PC-9 (cell line): ENCODE results near the gene WSCD2. TPM values are rescaled to one million over a fixed set of nuclear protein-coding genes. Genes with fewer than 3 reads are reported as not detected.

Experiments
- BruUV-seq: library from RNA; stranded (reverse); fragments of 400-500 nt; replicated peaks from 2 replicates; lab custom pipeline; 2021; lab: Mats Ljungman, UMichigan
- CTCF ChIA-PET: fragments of 300-600 bp; sonication (Branson Sonifier 250); formaldehyde crosslinking; loops from one replicate; lab custom pipeline; 2022; ENCODE audit warnings: antibody characterized with exemption; lab: Charles Lee
- POLR2A ChIA-PET: fragments of 300-600 bp; sonication (Branson Sonifier 250); formaldehyde crosslinking; loops from one replicate; lab custom pipeline; 2022; ENCODE audit warnings: antibody characterized with exemption; ENCODE audit not compliant: unreplicated experiment; lab: Charles Lee
- DNase-seq, 2 experiments: peaks; one replicate each; pipeline versions ENCODE4 v3.0.0 to v3.0.0-alpha.2; 2015 to 2022; ENCODE audit warnings: mixed read lengths in 1 of 2
- H2AFZ ChIP-seq: fragments of 200-600 bp; sonication (generic); 2 replicates; pipeline ENCODE4 v1.8.1; 2017; ENCODE audit warnings: antibody characterized with exemption
- H3F3A ChIP-seq: fragments of 200-600 bp; sonication (generic); 2 replicates; pipeline ENCODE4 v1.8.1; 2017; ENCODE audit warnings: antibody characterized with exemption, mild to moderate bottlenecking, low read depth; ENCODE audit not compliant: insufficient read depth
- H3K27ac ChIP-seq: fragments of 200-600 bp; sonication (generic); 2 replicates; pipeline ENCODE4 v1.6.1; 2016; ENCODE audit warnings: mixed run types
- H3K27me3 ChIP-seq: fragments of 200-600 bp; sonication (generic); 2 replicates; pipeline ENCODE4 v1.6.1; 2016; ENCODE audit warnings: low read depth, mixed run types; ENCODE audit not compliant: insufficient read depth
- H3K36me3 ChIP-seq: fragments of 200-600 bp; sonication (generic); 2 replicates; pipeline ENCODE4 v1.6.1; 2016; ENCODE audit warnings: low read depth, mixed run types
- H3K4me1 ChIP-seq: fragments of 200-600 bp; sonication (generic); replicated peaks from 2 replicates; pipeline ENCODE4 v1.6.1; 2016; ENCODE audit warnings: mixed run types; ENCODE audit not compliant: insufficient read depth
- H3K4me2 ChIP-seq: fragments of 200-600 bp; sonication (generic); 2 replicates; pipeline ENCODE4 v1.6.1; 2017; ENCODE audit warnings: mixed run types
- H3K4me3 ChIP-seq: fragments of 200-600 bp; sonication (generic); 2 replicates; pipeline ENCODE4 v1.6.1; 2016; ENCODE audit warnings: mixed run types
- H3K79me2 ChIP-seq: fragments of 200-600 bp; sonication (generic); 2 replicates; pipeline ENCODE4 v1.6.1; 2017; ENCODE audit warnings: low read depth, mixed run types
- H3K9me2 ChIP-seq: fragments of 200-600 bp; sonication (generic); 2 replicates; pipeline ENCODE4 v1.8.1; 2017; ENCODE audit warnings: mild to moderate bottlenecking; ENCODE audit not compliant: insufficient read depth
- H3K9me3 ChIP-seq: fragments of 200-600 bp; sonication (generic); 2 replicates; pipeline ENCODE4 v1.8.1; 2016; ENCODE audit warnings: low read depth; ENCODE audit not compliant: insufficient read depth
- H4K20me1 ChIP-seq: fragments of 200-600 bp; sonication (generic); 2 replicates; pipeline ENCODE4 v1.8.1; 2017; ENCODE audit not compliant: insufficient read depth
- EZH2 ChIP-seq: fragments of 200-600 bp; sonication (generic); IDR thresholded peaks from 2 replicates; pipeline ENCODE4 v1.8.0; 2017; ENCODE audit warnings: antibody characterized with exemption, low read depth
- intact Hi-C: fragments of 100-400 bp; cut with micrococcal nuclease; formaldehyde crosslinking; loops from one replicate; pipeline ENCODE4 v1.10.0; 2022; ENCODE audit not compliant: unreplicated experiment
- total RNA-seq: library from RNA; stranded (reverse); gene quantifications from 2 replicates; pipeline ENCODE4 v1.2.3, GENCODE V29; 2021
- TF ChIP-seq, protein P1 (sequence below): fragments of 200-600 bp; sonication (generic); conservative IDR thresholded peaks from 2 replicates; pipeline ENCODE4 v1.6.1; 2017; ENCODE audit warnings: mixed run types, antibody characterized with exemption, mild to moderate bottlenecking, moderate library complexity

The WSCD2 gene
- total RNA-seq, 1 experiment from 2014 or later, result not detected

DNA sequence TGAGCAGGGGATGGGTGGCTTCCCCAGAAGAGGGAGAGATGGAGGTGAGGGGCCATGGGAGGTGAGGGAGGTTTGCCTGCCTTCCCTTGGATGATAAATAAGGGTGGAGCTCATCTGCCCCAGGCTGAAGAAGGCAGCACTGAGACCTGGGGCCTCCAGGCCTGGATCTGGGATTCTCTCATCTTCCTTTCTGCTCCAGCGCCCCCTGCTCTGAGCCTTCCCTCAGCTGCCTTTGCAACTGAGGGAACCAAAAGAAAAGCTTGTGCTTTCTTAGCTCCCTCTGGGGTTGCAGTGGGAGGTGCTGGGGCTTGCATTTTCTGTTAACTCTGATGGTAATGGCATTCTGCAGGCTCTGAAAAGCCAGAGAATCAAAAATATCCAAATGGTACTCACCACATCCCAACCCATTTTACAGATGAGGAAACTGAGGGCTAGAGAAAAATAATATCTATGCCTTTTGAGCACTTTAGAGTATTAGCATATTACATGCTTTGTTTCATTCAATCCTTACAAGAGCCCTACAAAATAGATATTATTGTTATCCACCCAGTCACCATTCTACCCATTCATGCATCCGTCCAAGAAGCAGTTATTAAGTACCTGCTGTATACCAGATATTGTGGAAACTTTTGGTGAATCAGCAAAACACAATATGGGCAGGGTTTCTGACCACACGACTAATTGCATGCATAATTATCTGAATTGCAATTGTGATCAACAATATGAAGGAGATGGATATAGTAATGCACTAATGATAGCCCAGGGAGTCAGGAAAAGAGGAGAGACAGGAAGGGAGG, 102.2 kb downstream of the WSCD2 start:
- CTCF ChIA-PET, result no interaction called here

DNA sequence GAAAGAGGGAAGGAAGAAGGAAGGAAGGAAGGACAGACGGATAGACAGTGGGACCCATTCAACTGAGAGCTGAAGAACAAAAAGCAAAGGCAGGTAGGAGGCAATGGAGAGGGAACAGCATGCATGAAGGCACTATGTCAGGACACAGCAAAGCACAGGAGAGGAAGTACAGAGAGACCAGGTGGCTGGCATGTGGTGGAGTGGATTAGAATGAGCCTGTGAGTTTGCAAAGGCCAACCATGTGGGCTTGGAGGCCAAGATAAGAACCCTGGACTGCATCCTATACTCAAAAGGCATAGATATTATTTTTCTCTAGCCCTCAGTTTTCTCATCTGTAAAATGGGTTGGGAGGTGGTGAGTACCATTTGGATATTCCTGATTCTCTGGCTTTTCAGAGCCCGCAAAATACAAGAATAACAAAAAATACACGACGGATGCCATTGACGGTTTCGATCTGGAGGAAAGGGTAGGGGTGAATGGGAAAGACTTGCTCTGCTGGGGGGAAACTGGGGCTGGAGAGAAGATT, 102.9 kb downstream of the WSCD2 start:
- H4K20me1 ChIP-seq, result no peaks in the 10 kb centered on the region
- intact Hi-C loops, result no loop called here
- H2AFZ ChIP-seq, result no peak overlapping the region
- H3K4me1 ChIP-seq, result no peaks in the 10 kb centered on the region
- H3K27me3 ChIP-seq, result 0 out of 2 replicates have a peak, but pooled peaks cover 6% of the 10 kb centered on the region
- H3K36me3 ChIP-seq, result no peaks in the 10 kb centered on the region
- H3K9me2 ChIP-seq, result no peaks in the 10 kb centered on the region
- no peak overlapping the region for H3K4me3 ChIP-seq
- no peak overlapping the region for H3K4me2 ChIP-seq
- H3K9me3 ChIP-seq, result no peaks in the 10 kb centered on the region
- no peak overlapping the region for H3K27ac ChIP-seq
- POLR2A ChIA-PET, result no interaction called here
- TF ChIP-seq, protein P1, sequence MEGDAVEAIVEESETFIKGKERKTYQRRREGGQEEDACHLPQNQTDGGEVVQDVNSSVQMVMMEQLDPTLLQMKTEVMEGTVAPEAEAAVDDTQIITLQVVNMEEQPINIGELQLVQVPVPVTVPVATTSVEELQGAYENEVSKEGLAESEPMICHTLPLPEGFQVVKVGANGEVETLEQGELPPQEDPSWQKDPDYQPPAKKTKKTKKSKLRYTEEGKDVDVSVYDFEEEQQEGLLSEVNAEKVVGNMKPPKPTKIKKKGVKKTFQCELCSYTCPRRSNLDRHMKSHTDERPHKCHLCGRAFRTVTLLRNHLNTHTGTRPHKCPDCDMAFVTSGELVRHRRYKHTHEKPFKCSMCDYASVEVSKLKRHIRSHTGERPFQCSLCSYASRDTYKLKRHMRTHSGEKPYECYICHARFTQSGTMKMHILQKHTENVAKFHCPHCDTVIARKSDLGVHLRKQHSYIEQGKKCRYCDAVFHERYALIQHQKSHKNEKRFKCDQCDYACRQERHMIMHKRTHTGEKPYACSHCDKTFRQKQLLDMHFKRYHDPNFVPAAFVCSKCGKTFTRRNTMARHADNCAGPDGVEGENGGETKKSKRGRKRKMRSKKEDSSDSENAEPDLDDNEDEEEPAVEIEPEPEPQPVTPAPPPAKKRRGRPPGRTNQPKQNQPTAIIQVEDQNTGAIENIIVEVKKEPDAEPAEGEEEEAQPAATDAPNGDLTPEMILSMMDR, result no peak
- TF ChIP-seq EZH2, result no peak
- CTCF ChIA-PET, result no interaction called here
- no peak for DNase-seq
- no TSS peak for BruUV-seq
- H3F3A ChIP-seq, result no peaks in the 10 kb centered on the region
- H3K79me2 ChIP-seq, result no peaks in the 10 kb centered on the region

More for the DNA sequence above, 102.2 kb downstream of the WSCD2 start:
- TF ChIP-seq, protein P1, result no peak
- no peak for TF ChIP-seq EZH2
- intact Hi-C loops, result no loop called here
- Histone ChIP-seq H3K36me3 (no peaks in the 10 kb centered on the region), H3K79me2 (no peaks in the 10 kb centered on the region), H3K4me2 (no peak overlapping the region), H3K9me3 (no peaks in the 10 kb centered on the region), H3K27ac (no peak overlapping the region), H2AFZ (no peak overlapping the region), H3K4me1 (no peaks in the 10 kb centered on the region), H3F3A (no peaks in the 10 kb centered on the region), H3K27me3 (0 out of 2 replicates have a peak, but pooled peaks cover 10% of the 10 kb centered on the region), H3K9me2 (no peaks in the 10 kb centered on the region), H4K20me1 (no peaks in the 10 kb centered on the region), H3K4me3 (no peak overlapping the region)
- BruUV-seq, result no TSS peak
- POLR2A ChIA-PET, result no interaction called here
- DNase-seq, result no peak

DNA sequence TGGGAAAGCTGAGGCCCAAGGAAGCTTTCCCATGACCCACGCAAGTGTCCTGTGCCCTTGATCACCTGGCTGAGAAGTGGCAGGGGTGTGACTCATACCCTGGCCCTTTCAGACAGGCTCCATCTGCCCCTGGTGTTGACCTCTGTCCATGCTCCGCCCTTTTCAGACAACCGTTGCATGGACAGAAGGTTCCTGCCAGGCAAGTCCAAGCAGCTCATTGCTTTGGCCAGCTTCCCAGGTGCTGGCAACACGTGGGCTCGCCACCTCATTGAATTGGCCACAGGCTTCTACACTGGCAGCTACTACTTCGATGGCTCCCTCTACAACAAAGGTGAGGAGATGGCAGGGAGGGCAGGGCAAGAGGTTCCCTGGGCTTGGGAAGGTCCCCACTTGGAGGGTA, 103.5 kb downstream of the WSCD2 start:
- Histone ChIP-seq H3K9me3 (no peaks in the 10 kb centered on the region), H3K4me1 (no peaks in the 10 kb centered on the region), H3K4me3 (no peak overlapping the region), H4K20me1 (no peaks in the 10 kb centered on the region), H3K9me2 (no peaks in the 10 kb centered on the region), H2AFZ (no peak overlapping the region), H3K27ac (no peak overlapping the region), H3K79me2 (no peaks in the 10 kb centered on the region), H3K36me3 (no peaks in the 10 kb centered on the region), H3K27me3 (0 out of 2 replicates have a peak, but pooled peaks cover 6% of the 10 kb centered on the region), H3K4me2 (no peak overlapping the region), H3F3A (no peaks in the 10 kb centered on the region)
- intact Hi-C loops, result no loop called here
- BruUV-seq, result no TSS peak
- DNase-seq, result no peak
- ChIA-PET POLR2A (no interaction called here), CTCF (no interaction called here)
- TF ChIP-seq, protein P1, result no peak
- TF ChIP-seq EZH2, result no peak
